H1 (cell line): ENCODE results near the gene RGS7BP. TPM values are rescaled to one million over a fixed set of nuclear protein-coding genes. Genes with fewer than 3 reads are reported as not detected.

ENCODE experiments used
- CTCF ChIA-PET: fragments of 300-600 bp; sonication (Branson Sonifier 250); formaldehyde crosslinking; loops from one replicate; lab custom pipeline; 2021; ENCODE audit not compliant: partially characterized antibody; lab: Charles Lee
- POLR2A ChIA-PET: fragments of 300-600 bp; sonication (Branson Sonifier 250); formaldehyde crosslinking; loops from one replicate; lab custom pipeline; 2021; ENCODE audit warnings: inconsistent platforms; ENCODE audit not compliant: partially characterized antibody; lab: Charles Lee
- DNase-seq, 2 experiments: peaks; one replicate each; pipeline versions ENCODE4 v3.0.0 to v3.0.0-alpha.2; 2010 to 2022; ENCODE audit warnings: low spot score in 2 of 2, low read depth in 1 of 2, mixed read lengths in 1 of 2
- FAIRE-seq: peaks from 2 replicates; lab custom pipeline; 2011; peaks lifted over from hg19 to GRCh38; lab: Jason Lieb, UNC
- H2AFZ ChIP-seq: 2 replicates; pipeline ENCODE4 v1.8.1; 2012; ENCODE audit warnings: low read length, inconsistent platforms
- H2AK5ac ChIP-seq: 2 replicates; pipeline ENCODE4 v1.6.1; 2013; ENCODE audit warnings: low read depth, low read length
- H2BK120ac ChIP-seq: replicated peaks from 2 replicates; pipeline ENCODE3; 2013; ENCODE audit warnings: low read depth, low read length, inconsistent platforms
- H2BK12ac ChIP-seq: 2 replicates; pipeline ENCODE4 v1.6.1; 2013; ENCODE audit warnings: low read depth, low read length
- H2BK15ac ChIP-seq: 2 replicates; pipeline ENCODE4 v1.6.1; 2013; ENCODE audit warnings: low read length
- H2BK20ac ChIP-seq: 2 replicates; pipeline ENCODE4 v1.6.1; 2013; ENCODE audit warnings: low read length
- H2BK5ac ChIP-seq: 2 replicates; pipeline ENCODE4 v1.6.1; 2013; ENCODE audit warnings: low read depth, low read length
- H3K14ac ChIP-seq: 2 replicates; pipeline ENCODE4 v1.6.1; 2013; ENCODE audit warnings: inconsistent platforms; ENCODE audit not compliant: insufficient read length
- H3K18ac ChIP-seq: 2 replicates; pipeline ENCODE4 v1.6.1; 2013; ENCODE audit warnings: low read length; ENCODE audit errors: extremely low read depth
- H3K23ac ChIP-seq: 2 replicates; pipeline ENCODE4 v1.6.1; 2013; ENCODE audit warnings: inconsistent platforms; ENCODE audit not compliant: insufficient read length
- H3K23me2 ChIP-seq: 2 replicates; pipeline ENCODE4 v1.6.1; 2013; ENCODE audit warnings: low read depth, low read length
- H3K27ac ChIP-seq: 2 replicates; pipeline ENCODE4 v1.6.1; 2011; ENCODE audit warnings: low read depth, low read length, inconsistent platforms
- H3K27me3 ChIP-seq, 4 experiments: replicated peaks in 1 of 4; 1 replicate in 1 of 4; 2 replicates in 3 of 4; pipeline versions ENCODE4 v1.6.1 to v1.8.1; 2011 to 2013; ENCODE audit warnings: low read length in 3 of 4, mild to moderate bottlenecking in 3 of 4, inconsistent platforms in 2 of 4, mixed read lengths in 2 of 4, moderate library complexity in 1 of 4; ENCODE audit not compliant: control insufficient read depth in 3 of 4, insufficient read depth in 3 of 4; ENCODE audit errors: extremely low read depth in 1 of 4
- H3K36me3 ChIP-seq, 4 experiments: 2 replicates each; pipeline versions ENCODE4 v1.6.1 to v1.8.1; 2011 to 2013; ENCODE audit warnings: mild to moderate bottlenecking in 4 of 4, low read length in 3 of 4, moderate library complexity in 2 of 4, control low read depth in 1 of 4, inconsistent platforms in 1 of 4; ENCODE audit not compliant: insufficient read depth in 4 of 4, control insufficient read depth in 2 of 4
- H3K4ac ChIP-seq: replicated peaks from 2 replicates; pipeline ENCODE3; 2013; ENCODE audit warnings: low read length, low read depth, mixed read lengths, inconsistent platforms; ENCODE audit not compliant: insufficient read length
- H3K4me1 ChIP-seq, 4 experiments: replicated peaks in 1 of 4; 1 replicate in 1 of 4; 2 replicates in 3 of 4; pipeline versions ENCODE4 v1.6.1 to v1.8.1; 2011 to 2013; ENCODE audit warnings: low read length in 3 of 4, inconsistent platforms in 2 of 4, mixed read lengths in 1 of 4; ENCODE audit not compliant: insufficient read depth in 4 of 4, control insufficient read depth in 3 of 4
- H3K4me2 ChIP-seq, 2 experiments: 2 replicates each; pipeline versions ENCODE4 v1.6.1 to v1.8.1; 2011 to 2013; ENCODE audit warnings: low read depth in 2 of 2, low read length in 2 of 2, control low read depth in 1 of 2, inconsistent platforms in 1 of 2, mild to moderate bottlenecking in 1 of 2; ENCODE audit not compliant: insufficient read depth in 1 of 2
- H3K4me3 ChIP-seq, 4 experiments: fragments of 200-600, 300-600 bp in 1 of 4; sonication (generic), shearing (Covaris generic), sonication (Bioruptor Twin) in 1 of 4; 2 replicates each; pipeline versions ENCODE4 v1.5.1 to v1.8.1; 2011 to 2016; ENCODE audit warnings: low read length in 4 of 4, low read depth in 3 of 4, control low read depth in 2 of 4, inconsistent platforms in 2 of 4, mild to moderate bottlenecking in 2 of 4, mixed read lengths in 1 of 4, moderate library complexity in 1 of 4; ENCODE audit not compliant: insufficient read depth in 2 of 4; ENCODE audit errors: extremely low read depth in 1 of 4
- H3K56ac ChIP-seq: replicated peaks from 2 replicates; pipeline ENCODE3; 2013; ENCODE audit warnings: low read depth, mild to moderate bottlenecking, mixed read lengths, low read length, inconsistent platforms; ENCODE audit not compliant: insufficient read length
- H3K79me1 ChIP-seq: 2 replicates; pipeline ENCODE4 v1.6.1; 2013; ENCODE audit warnings: low read depth, low read length, control low read depth
- H3K79me2 ChIP-seq, 2 experiments: 2 replicates each; pipeline versions ENCODE4 v1.6.1 to v1.8.1; 2012 to 2013; ENCODE audit warnings: low read length in 2 of 2, mild to moderate bottlenecking in 2 of 2, inconsistent platforms in 1 of 2; ENCODE audit not compliant: insufficient read depth in 2 of 2, control insufficient read depth in 1 of 2
- H3K9ac ChIP-seq, 4 experiments: replicated peaks in 1 of 4; 1 replicate in 1 of 4; 2 replicates in 3 of 4; pipeline versions ENCODE4 v1.6.1 to v1.8.1; 2011 to 2013; ENCODE audit warnings: low read depth in 3 of 4, low read length in 3 of 4, control low read depth in 2 of 4, mild to moderate bottlenecking in 2 of 4, moderate library complexity in 2 of 4, inconsistent platforms in 1 of 4; ENCODE audit errors: extremely low read depth in 1 of 4
- H3K9me3 ChIP-seq, 2 experiments: 2 replicates each; pipeline versions ENCODE4 v1.6.1 to v1.8.1; 2012 to 2013; ENCODE audit warnings: mild to moderate bottlenecking in 2 of 2, moderate library complexity in 2 of 2, control low read depth in 1 of 2, inconsistent platforms in 1 of 2, low read depth in 1 of 2, low read length in 1 of 2, mixed read lengths in 1 of 2; ENCODE audit not compliant: insufficient read depth in 2 of 2
- H4K20me1 ChIP-seq, 2 experiments: replicated peaks in 1 of 2; 2 replicates each; pipeline versions ENCODE3 to v1.8.1; 2011 to 2013; ENCODE audit warnings: inconsistent platforms in 2 of 2, low read length in 2 of 2, mild to moderate bottlenecking in 1 of 2; ENCODE audit not compliant: insufficient read depth in 2 of 2, control insufficient read depth in 1 of 2
- H4K5ac ChIP-seq: 2 replicates; pipeline ENCODE4 v1.6.1; 2013; ENCODE audit warnings: low read length, low read depth, mixed read lengths, inconsistent platforms; ENCODE audit not compliant: insufficient read length
- H4K8ac ChIP-seq: 2 replicates; pipeline ENCODE4 v1.8.0; 2013; ENCODE audit warnings: mild to moderate bottlenecking, moderate library complexity, low read length, inconsistent platforms; ENCODE audit not compliant: insufficient read depth; ENCODE audit errors: extremely low read depth
- H4K91ac ChIP-seq: replicated peaks from 2 replicates; pipeline ENCODE3; 2013; ENCODE audit warnings: low read length, mixed read lengths, inconsistent platforms; ENCODE audit not compliant: insufficient read length
- BACH1 ChIP-seq: IDR thresholded peaks from 2 replicates; pipeline ENCODE4 v1.6.1; 2012; ENCODE audit warnings: low read length, improper control_type of control experiment
- CEBPB ChIP-seq: IDR thresholded peaks from 2 replicates; pipeline ENCODE4 v1.6.1; 2012; ENCODE audit warnings: low read depth, low read length
- CHD1 ChIP-seq: IDR thresholded peaks from 2 replicates; pipeline ENCODE4 v1.6.1; 2012; ENCODE audit warnings: low read depth, low read length, improper control_type of control experiment
- CTBP2 ChIP-seq: IDR thresholded peaks from 2 replicates; pipeline ENCODE4 v1.7.0; 2011; ENCODE audit warnings: borderline replicate concordance, mild to moderate bottlenecking, moderate library complexity, mixed read lengths, low read length; ENCODE audit not compliant: insufficient read depth, insufficient read length
- HDAC2 ChIP-seq, 2 experiments: fragments of 300-600 bp in 1 of 2; sonication (generic) in 1 of 2; IDR thresholded peaks; 2 replicates each; pipeline ENCODE4 v1.6.1; 2011 to 2012; ENCODE audit warnings: low read depth in 2 of 2, low read length in 2 of 2, mild to moderate bottlenecking in 2 of 2, moderate library complexity in 2 of 2, borderline replicate concordance in 1 of 2, inconsistent platforms in 1 of 2
- JUND ChIP-seq: IDR thresholded peaks from 2 replicates; pipeline ENCODE4 v1.6.1; 2011; ENCODE audit warnings: mild to moderate bottlenecking, improper control_type of control experiment, low read length
- POU5F1 ChIP-seq: IDR thresholded peaks from 2 replicates; pipeline ENCODE4 v1.6.1; 2011; ENCODE audit warnings: low read depth, mild to moderate bottlenecking, low read length, moderate library complexity
- RFX5 ChIP-seq: IDR thresholded peaks from 2 replicates; pipeline ENCODE4 v1.6.1; 2011; ENCODE audit warnings: low read depth, low read length, improper control_type of control experiment, borderline replicate concordance
- SAP30 ChIP-seq: fragments of 300-600 bp; sonication (generic); IDR thresholded peaks from 2 replicates; pipeline ENCODE4 v1.7.1; 2012; ENCODE audit warnings: low read length, moderate library complexity, mild to moderate bottlenecking, inconsistent platforms; ENCODE audit not compliant: insufficient read depth, insufficient replicate concordance
- SIN3A ChIP-seq, 2 experiments: IDR thresholded peaks in 1 of 2; conservative IDR thresholded peaks in 1 of 2; 2 replicates each; pipeline ENCODE4 v1.6.1; 2011 to 2012; ENCODE audit warnings: low read length in 2 of 2, improper control_type of control experiment in 1 of 2, low read depth in 1 of 2, mild to moderate bottlenecking in 1 of 2
- SIRT6 ChIP-seq: IDR thresholded peaks from one replicate; pipeline ENCODE4 v1.7.1; 2012; ENCODE audit warnings: low read length, inconsistent platforms
- SP4 ChIP-seq: IDR thresholded peaks from 2 replicates; pipeline ENCODE4 v1.6.1; 2012; ENCODE audit warnings: low read length, inconsistent platforms
- TCF12 ChIP-seq: IDR thresholded peaks from 2 replicates; pipeline ENCODE4 v1.6.1; 2011; ENCODE audit warnings: low read depth, mild to moderate bottlenecking, low read length
- WGBS, 2 experiments: shearing (Covaris generic) in 1 of 2; methylation state at CpG; one replicate each; pipeline versions ENCODE4 v1.1.6 to v1.1.7; 2013 to 2015; ENCODE audit warnings: low lambda C conversion rate in 2 of 2, mixed read lengths in 2 of 2, inconsistent platforms in 1 of 2, low coverage in 1 of 2, missing lambda C conversion rate in 1 of 2; ENCODE audit not compliant: insufficient replicate concordance in 2 of 2, insufficient coverage in 1 of 2, insufficient read length in 1 of 2; ENCODE audit errors: extremely low coverage in 1 of 2, missing lambda C conversion rate in 1 of 2; 5-methylcytosine and 5-hydroxymethylcytosine counted together
- polyA plus RNA-seq, 7 experiments: library from polyadenylated mRNA; depleted of rRNA in 3 of 7; stranded (reverse) in 5 of 7; unstranded in 2 of 7; fragments of >200 nt in 5 of 7; fragments of 200-250 nt in 2 of 7; gene quantifications; 1 replicate in 5 of 7; 2 replicates in 1 of 7; 4 replicates in 1 of 7; pipeline versions ENCODE4 v1.2.1 to v1.2.3, GENCODE V29; 2011 to 2013; ENCODE audit warnings: missing spikeins in 2 of 7, mixed read lengths in 2 of 7
- total RNA-seq: library from RNA; stranded (reverse); fragmentation: NEBNext Ultra II Directional; extraction: Animal tissue kit (Norgen Biotek cat#: 25700); gene quantifications from 2 replicates; pipeline ENCODE4 v1.2.1, GENCODE V29; 2021
- TF ChIP-seq, protein P1 (sequence below): IDR thresholded peaks from 2 replicates; pipeline ENCODE4 v1.6.1; 2011; ENCODE audit warnings: low read length, improper control_type of control experiment

The RGS7BP gene
- total and polyA plus RNA-seq, 2 of the 8 experiments (the other 6 are each of a cell fraction or from before 2014, with no cell fraction given), result 0.65 to 2.3 TPM

DNA sequence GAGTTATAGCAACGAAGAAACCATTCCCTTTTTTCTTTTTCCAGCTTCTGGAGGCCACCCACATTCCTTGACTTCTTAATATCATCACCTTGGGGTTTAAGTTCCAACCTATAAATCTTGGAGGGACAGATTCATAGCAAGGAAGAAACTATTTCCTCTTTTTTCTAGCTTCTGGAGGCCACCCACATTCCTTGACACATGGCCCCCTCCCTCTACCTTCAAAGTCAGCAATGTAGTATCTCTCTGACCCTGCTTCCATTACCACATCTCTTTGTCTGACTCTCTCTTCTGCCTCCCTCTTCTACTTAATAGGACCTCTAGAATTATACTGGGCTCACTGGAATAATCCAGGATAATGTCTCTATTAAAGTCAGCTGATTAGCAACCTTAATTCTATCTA lies 149.8 kb downstream of the RGS7BP start:
- H3K23ac ChIP-seq, result no peak overlapping the region
- H2BK5ac ChIP-seq, result no peak overlapping the region
- H3K14ac ChIP-seq, result no peak overlapping the region
- H4K20me1 ChIP-seq, result no peaks in the 10 kb centered on the region
- H4K8ac ChIP-seq, result no peak overlapping the region
- H2BK120ac ChIP-seq, result no peak overlapping the region
- no peaks in the 10 kb centered on the region; a peak in 1 of 4 replicates for H3K9me3 ChIP-seq
- H3K27me3 ChIP-seq, result no peaks in the 10 kb centered on the region
- H3K79me2 ChIP-seq, result no peaks in the 10 kb centered on the region
- H3K4me3 ChIP-seq, result no peak overlapping the region
- H2AK5ac ChIP-seq, result no peak overlapping the region
- no peak overlapping the region for H3K4me2 ChIP-seq
- H3K27ac ChIP-seq, result no peak overlapping the region
- H3K4me1 ChIP-seq, result no peaks in the 10 kb centered on the region
- no peaks in the 10 kb centered on the region for H3K36me3 ChIP-seq
- ChIA-PET POLR2A (no interaction called here), CTCF (interaction anchor here (0.6 to 1.9 kb wide), 2 partner anchors 20 to 27 kb away, joined by 3 to 4 read pairs; no protein-coding TSS in a partner anchor)
- no peak overlapping the region for H4K5ac ChIP-seq
- WGBS, 2 experiments, result 79% methylated on average over 1 of the region's 1 CpG; no CpG with 5 or more reads in 1 of the 2 experiments
- no peak overlapping the region for H3K18ac ChIP-seq
- no peak overlapping the region for H2BK20ac ChIP-seq
- no peak overlapping the region for H2AFZ ChIP-seq
- H3K9ac ChIP-seq, result no peak overlapping the region
- TF ChIP-seq BACH1 (no peak), RFX5 (no peak), SP4 (no peak), SIRT6 (no peak), JUND (no peak), CEBPB (no peak), SIN3A (conservative IDR thresholded peaks at IDR 0.05 in 1 of 2, IDR thresholded peaks at IDR 0.05 in 1 of 2; ENCODE audit: low read depth in 1 of 2, low read length in 2 of 2) (no peak), HDAC2 (IDR thresholded peaks at IDR 0.05; ENCODE audit: borderline replicate concordance in 1 of 2, low read depth in 2 of 2, low read length in 2 of 2) (no peak), CTBP2 (no peak), POU5F1 (no peak), SAP30 (no peak), TCF12 (no peak), CHD1 (no peak)
- TF ChIP-seq, protein P1, sequence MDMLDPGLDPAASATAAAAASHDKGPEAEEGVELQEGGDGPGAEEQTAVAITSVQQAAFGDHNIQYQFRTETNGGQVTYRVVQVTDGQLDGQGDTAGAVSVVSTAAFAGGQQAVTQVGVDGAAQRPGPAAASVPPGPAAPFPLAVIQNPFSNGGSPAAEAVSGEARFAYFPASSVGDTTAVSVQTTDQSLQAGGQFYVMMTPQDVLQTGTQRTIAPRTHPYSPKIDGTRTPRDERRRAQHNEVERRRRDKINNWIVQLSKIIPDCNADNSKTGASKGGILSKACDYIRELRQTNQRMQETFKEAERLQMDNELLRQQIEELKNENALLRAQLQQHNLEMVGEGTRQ, result no peak
- no peak overlapping the region for H2BK12ac ChIP-seq
- DNase-seq (no peak), FAIRE-seq (no peak)
- no peaks in the 10 kb centered on the region for H3K23me2 ChIP-seq
- no peak overlapping the region for H3K56ac ChIP-seq
- H3K79me1 ChIP-seq, result no peaks in the 10 kb centered on the region
- H4K91ac ChIP-seq, result no peak overlapping the region
- no peak overlapping the region for H3K4ac ChIP-seq
- no peak overlapping the region for H2BK15ac ChIP-seq
